ENCODE data around the gene CD2AP. TPM values are rescaled to one million over a fixed set of nuclear protein-coding genes. Genes with fewer than 3 reads are reported as not detected.

CD2AP gene
- total and polyA plus RNA-seq, 2 donors = 10.1 to 68.3 TPM

- no peak for DNase-seq (ENCODE audit: extremely low spot score)
- H3K4me3 ChIP-seq (ENCODE audit: low read depth, low read length) = no peak overlapping the region
- no peaks in the 10 kb centered on the region for H3K4me1 ChIP-seq (ENCODE audit: insufficient read depth)
- H3K36me3 ChIP-seq (ENCODE audit: insufficient read depth) = peaks cover 1% of the 10 kb centered on the region
- H3K27ac ChIP-seq (ENCODE audit: low read depth) = no peak overlapping the region
- WGBS = 99% methylated on average over 4 of the region's 4 CpGs
These were observed 101.5 kb downstream of the CD2AP start for GRCh38 chr6:47579040-47579439.

- H3K36me3 ChIP-seq (ENCODE audit: insufficient read depth) = peaks cover 1% of the 10 kb centered on the region
- 70% methylated on average over 2 of the region's 2 CpGs for WGBS
- H3K4me3 ChIP-seq (ENCODE audit: low read depth, low read length) = no peak overlapping the region
- no peaks in the 10 kb centered on the region for H3K4me1 ChIP-seq (ENCODE audit: insufficient read depth)
- H3K27ac ChIP-seq (ENCODE audit: low read depth) = no peak overlapping the region
- DNase-seq (ENCODE audit: extremely low spot score) = no peak
These were observed 104.0 kb downstream of the CD2AP start for GRCh38 chr6:47581591-47581990.

- DNase-seq (ENCODE audit: extremely low spot score) = no peak
- no peak overlapping the region for H3K4me3 ChIP-seq (ENCODE audit: low read depth, low read length)
- no peak overlapping the region for H3K27ac ChIP-seq (ENCODE audit: low read depth)
- peaks cover 2% of the 10 kb centered on the region for H3K36me3 ChIP-seq (ENCODE audit: insufficient read depth)
- H3K4me1 ChIP-seq (ENCODE audit: insufficient read depth) = no peaks in the 10 kb centered on the region
These were observed 109.9 kb downstream of the CD2AP start for GRCh38 chr6:47587493-47587892.

DNA sequence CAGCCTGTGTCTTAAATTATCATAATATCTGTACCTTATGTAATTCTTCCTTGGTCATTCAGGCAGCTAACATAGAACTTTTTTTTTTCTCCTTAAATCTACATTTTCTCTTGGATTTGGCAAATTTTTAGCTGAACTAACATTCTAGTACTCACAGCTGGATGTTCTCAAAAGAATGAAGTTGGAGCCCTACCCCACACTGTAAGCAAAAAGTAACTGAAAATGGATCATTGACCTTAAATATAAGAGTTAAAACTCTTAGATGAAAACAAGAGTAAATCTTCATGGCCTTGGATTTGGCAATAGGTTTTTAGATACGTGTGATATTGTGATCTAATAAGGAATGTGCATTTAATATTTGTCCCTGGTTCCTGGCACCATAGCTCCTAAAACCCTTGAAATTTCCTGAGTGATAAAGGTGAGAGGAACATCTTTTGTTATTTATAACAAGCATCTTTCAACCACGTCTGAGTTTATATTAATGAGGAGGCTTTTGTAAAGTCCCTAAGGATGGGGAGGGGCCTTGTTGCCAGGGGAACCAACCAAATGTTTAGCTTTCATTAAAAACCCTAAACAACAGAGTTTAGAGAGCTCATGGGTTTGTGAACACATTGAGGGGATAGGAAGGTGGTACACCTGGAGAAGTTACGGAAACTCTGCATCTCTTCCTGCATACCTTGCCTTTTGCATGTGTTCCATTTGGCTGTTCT, 114.7 kb downstream of the CD2AP start:
- Histone ChIP-seq H3K4me3 (ENCODE audit: low read depth, low read length) (no peak overlapping the region), H3K4me1 (ENCODE audit: insufficient read depth) (no peaks in the 10 kb centered on the region), H3K27ac (ENCODE audit: low read depth) (no peak overlapping the region), H3K36me3 (ENCODE audit: insufficient read depth) (peaks cover 2% of the 10 kb centered on the region)
- 56% methylated on average over 3 of the region's 3 CpGs for WGBS
- DNase-seq (ENCODE audit: extremely low spot score) = no peak

DNA sequence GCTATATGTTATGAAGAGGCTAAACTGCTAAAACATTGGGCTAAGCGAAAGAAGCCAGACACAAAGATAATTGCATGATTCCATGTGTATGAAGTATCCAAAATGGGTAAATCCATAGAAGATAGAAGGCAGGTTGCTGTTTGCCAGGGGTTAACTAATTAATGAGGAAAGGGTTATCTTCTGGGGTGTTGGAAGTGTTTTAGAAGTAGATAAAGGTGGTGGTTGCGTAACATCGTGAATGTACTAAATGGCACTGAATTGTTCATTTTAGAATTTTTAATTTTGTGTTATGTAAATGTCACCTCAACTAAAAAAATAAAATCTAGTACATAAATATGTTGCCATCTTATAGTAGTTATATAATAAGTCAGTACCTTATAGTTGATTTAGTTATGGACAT, 116.4 kb downstream of the CD2AP start:
- no peak overlapping the region for H3K4me3 ChIP-seq (ENCODE audit: low read depth, low read length)
- H3K27ac ChIP-seq (ENCODE audit: low read depth) = no peak overlapping the region
- DNase-seq (ENCODE audit: extremely low spot score) = no peak
- no peaks in the 10 kb centered on the region for H3K4me1 ChIP-seq (ENCODE audit: insufficient read depth)
- 98% methylated on average over 3 of the region's 3 CpGs for WGBS
- no peaks in the 10 kb centered on the region for H3K36me3 ChIP-seq (ENCODE audit: insufficient read depth)

- H3K4me3 ChIP-seq (ENCODE audit: low read depth, low read length) = no peak overlapping the region
- DNase-seq (ENCODE audit: extremely low spot score) = peak; percentile 29
- no peaks in the 10 kb centered on the region for H3K36me3 ChIP-seq (ENCODE audit: insufficient read depth)
- WGBS = 95% methylated on average over 1 of the region's 1 CpG
- no peaks in the 10 kb centered on the region for H3K4me1 ChIP-seq (ENCODE audit: insufficient read depth)
- H3K27ac ChIP-seq (ENCODE audit: low read depth) = no peak overlapping the region
These were observed 118.2 kb downstream of the CD2AP start for GRCh38 chr6:47595785-47596184.

DNA sequence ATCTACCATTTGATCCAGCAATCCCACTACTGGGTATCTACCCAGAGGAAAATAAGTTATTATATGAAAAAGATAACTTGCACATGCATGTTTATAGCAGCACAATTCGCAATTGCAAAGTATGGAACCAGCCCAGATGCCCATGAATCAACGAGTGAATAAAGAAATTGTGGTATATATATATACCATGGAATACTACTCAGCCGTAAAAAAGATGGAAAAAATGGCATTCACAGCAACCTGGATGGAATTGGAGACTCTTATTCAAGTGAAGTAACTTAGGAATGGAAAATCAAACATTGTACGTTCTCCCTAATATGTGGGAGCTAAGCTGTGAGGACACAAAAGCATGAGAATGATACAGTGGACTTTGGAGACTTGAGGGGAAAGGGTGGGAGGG, 120.8 kb downstream of the CD2AP start:
- H3K4me1 ChIP-seq (ENCODE audit: insufficient read depth) = no peaks in the 10 kb centered on the region
- DNase-seq (ENCODE audit: extremely low spot score) = no peak
- 97% methylated on average over 4 of the region's 4 CpGs for WGBS

DNA sequence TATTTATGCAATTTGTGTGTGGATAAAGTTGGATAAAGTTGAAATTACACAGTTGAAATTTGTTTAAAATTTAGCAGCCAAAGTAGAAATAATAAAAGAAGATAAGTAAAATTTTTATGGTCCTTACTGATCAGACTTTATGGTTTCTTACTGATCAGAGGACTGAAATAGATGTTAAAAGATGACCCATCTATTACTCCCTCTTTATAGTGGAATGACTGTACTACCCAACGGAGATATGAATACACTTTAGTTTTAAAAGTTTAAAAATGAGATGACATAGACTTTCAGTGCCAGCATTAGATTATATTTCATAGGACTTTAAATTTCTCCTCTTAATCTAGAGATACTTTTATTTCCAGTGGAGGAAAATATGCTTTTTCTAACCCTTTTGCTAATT, 121.9 kb downstream of the CD2AP start:
- DNase-seq (ENCODE audit: extremely low spot score) = no peak
- Histone ChIP-seq H3K36me3 (ENCODE audit: insufficient read depth) (no peaks in the 10 kb centered on the region), H3K4me3 (ENCODE audit: low read depth, low read length) (no peak overlapping the region), H3K4me1 (ENCODE audit: insufficient read depth) (no peaks in the 10 kb centered on the region), H3K27ac (ENCODE audit: low read depth) (no peak overlapping the region)
- 49% methylated on average over 1 of the region's 1 CpG for WGBS

More for the DNA sequence above, 120.8 kb downstream of the CD2AP start:
- no peak overlapping the region for H3K27ac ChIP-seq (ENCODE audit: low read depth)
- no peak overlapping the region for H3K4me3 ChIP-seq (ENCODE audit: low read depth, low read length)
- H3K36me3 ChIP-seq (ENCODE audit: insufficient read depth) = no peaks in the 10 kb centered on the region

DNA sequence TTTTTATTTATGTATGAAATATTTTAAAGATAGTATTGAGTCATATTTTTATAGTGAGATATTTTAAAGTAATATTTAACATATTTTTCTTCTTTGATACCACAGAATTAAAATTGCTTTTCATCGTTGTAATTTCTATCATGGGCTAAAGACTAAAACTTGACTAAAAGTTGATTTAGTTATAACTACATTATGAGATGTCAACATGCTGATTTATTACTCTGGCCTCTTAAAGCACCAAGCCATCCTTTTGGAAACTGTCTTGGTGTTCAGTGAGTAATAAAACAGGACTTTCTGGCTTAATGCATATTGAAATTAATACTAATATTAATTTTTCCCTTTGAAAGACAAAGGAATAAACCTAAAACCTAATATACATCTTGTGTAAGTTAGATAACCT, 125.6 kb downstream of the CD2AP start:
- Histone ChIP-seq H3K4me3 (ENCODE audit: low read depth, low read length) (no peak overlapping the region), H3K27ac (ENCODE audit: low read depth) (no peak overlapping the region), H3K4me1 (ENCODE audit: insufficient read depth) (no peaks in the 10 kb centered on the region), H3K36me3 (ENCODE audit: insufficient read depth) (peaks cover 2% of the 10 kb centered on the region)
- DNase-seq (ENCODE audit: extremely low spot score) = no peak
- 77% methylated on average over 1 of the region's 1 CpG for WGBS

GRCh38 chr6:47603995-47604394, 126.4 kb downstream of the CD2AP start:
- no peak for DNase-seq (ENCODE audit: extremely low spot score)
- H3K27ac ChIP-seq (ENCODE audit: low read depth) = no peak overlapping the region
- H3K4me3 ChIP-seq (ENCODE audit: low read depth, low read length) = no peak overlapping the region
- H3K36me3 ChIP-seq (ENCODE audit: insufficient read depth) = peaks cover 2% of the 10 kb centered on the region
- 72% methylated on average over 4 of the region's 4 CpGs for WGBS
- H3K4me1 ChIP-seq (ENCODE audit: insufficient read depth) = no peaks in the 10 kb centered on the region

- H3K4me3 ChIP-seq (ENCODE audit: low read depth, low read length) = no peak overlapping the region
- no peak overlapping the region for H3K27ac ChIP-seq (ENCODE audit: low read depth)
- DNase-seq (ENCODE audit: extremely low spot score) = no peak
- no peaks in the 10 kb centered on the region for H3K36me3 ChIP-seq (ENCODE audit: insufficient read depth)
- H3K4me1 ChIP-seq (ENCODE audit: insufficient read depth) = no peaks in the 10 kb centered on the region
- WGBS = 92% methylated on average over 12 of the region's 12 CpGs
These were observed 144.4 kb downstream of the CD2AP start for GRCh38 chr6:47621838-47622449.

- Histone ChIP-seq H3K4me3 (ENCODE audit: low read depth, low read length) (no peak overlapping the region), H3K27ac (ENCODE audit: low read depth) (no peak overlapping the region), H3K36me3 (ENCODE audit: insufficient read depth) (no peaks in the 10 kb centered on the region), H3K4me1 (ENCODE audit: insufficient read depth) (no peaks in the 10 kb centered on the region)
- no peak for DNase-seq (ENCODE audit: extremely low spot score)
- 90% methylated on average over 2 of the region's 2 CpGs for WGBS
These were observed 149.2 kb downstream of the CD2AP start for GRCh38 chr6:47626782-47627181.

DNA sequence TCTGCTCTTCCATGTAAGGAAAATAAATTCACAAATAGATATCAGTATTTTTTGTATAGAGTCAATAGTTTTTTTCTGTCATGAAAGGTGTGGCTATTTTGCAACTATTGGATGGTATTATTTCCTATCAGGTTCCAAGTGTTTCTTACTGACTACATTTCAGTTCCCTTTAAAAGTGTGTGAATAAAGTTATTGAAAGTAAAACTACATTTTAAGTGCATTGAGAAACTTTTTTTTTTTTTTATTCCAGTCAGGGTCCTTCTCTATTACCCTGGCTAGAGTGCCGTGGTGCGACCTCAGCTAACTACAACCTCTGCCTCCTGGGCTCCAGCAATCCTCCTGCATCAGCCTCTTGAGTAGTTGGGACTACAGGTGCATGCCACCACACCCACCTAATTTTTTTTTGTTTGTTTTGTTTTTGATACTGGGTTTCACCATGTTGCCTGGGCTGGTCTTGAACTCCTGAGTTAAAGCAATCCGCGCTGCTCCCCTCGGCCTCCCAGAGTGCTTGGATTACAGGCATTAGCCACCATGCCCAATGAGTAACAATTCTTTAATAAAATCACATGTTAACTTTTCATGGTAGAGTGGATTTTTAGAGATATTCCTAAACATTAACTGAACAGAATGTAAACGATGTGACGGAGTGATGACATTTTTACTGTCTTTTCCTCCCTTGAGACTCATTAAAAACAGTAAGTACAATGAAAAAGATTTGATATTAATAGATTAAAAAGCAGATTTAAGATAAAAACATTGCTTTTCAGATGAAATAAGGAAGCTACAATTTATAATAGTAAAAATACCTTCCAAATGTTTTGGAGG, 151.1 kb downstream of the CD2AP start:
- Histone ChIP-seq H3K27ac (ENCODE audit: low read depth) (no peak overlapping the region), H3K36me3 (ENCODE audit: insufficient read depth) (no peaks in the 10 kb centered on the region), H3K4me3 (ENCODE audit: low read depth, low read length) (no peak overlapping the region), H3K4me1 (ENCODE audit: insufficient read depth) (no peaks in the 10 kb centered on the region)
- no peak for DNase-seq (ENCODE audit: extremely low spot score)
- WGBS = 68% methylated on average over 7 of the region's 7 CpGs

DNA sequence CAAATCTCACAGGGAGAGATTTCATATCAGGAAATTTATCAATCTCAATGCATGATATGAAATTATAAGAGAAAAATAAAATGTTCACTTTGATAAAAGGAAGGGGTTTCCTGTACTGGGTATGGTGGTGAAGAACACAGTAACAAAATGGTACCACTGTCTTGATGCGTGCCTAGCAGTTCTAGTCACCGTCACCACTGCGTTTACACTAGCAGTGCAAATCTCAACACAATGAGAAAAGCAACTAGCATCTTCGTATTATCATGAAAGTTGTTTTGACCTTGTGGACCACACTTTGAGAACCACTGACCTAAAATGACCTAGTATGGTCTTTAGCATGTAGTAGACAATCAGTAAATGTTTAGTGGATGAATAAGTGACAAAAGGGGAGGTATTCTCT, 152.4 kb downstream of the CD2AP start:
- H3K4me3 ChIP-seq (ENCODE audit: low read depth, low read length) = no peak overlapping the region
- H3K4me1 ChIP-seq (ENCODE audit: insufficient read depth) = no peaks in the 10 kb centered on the region
- no peak overlapping the region for H3K27ac ChIP-seq (ENCODE audit: low read depth)
- whole genome bisulfite sequencing = 94% methylated on average over 4 of the region's 4 CpGs
- no peak for DNase-seq (ENCODE audit: extremely low spot score)
- no peaks in the 10 kb centered on the region for H3K36me3 ChIP-seq (ENCODE audit: insufficient read depth)

All from urinary bladder (tissue), 4 donors.